Vagina (tissue), 2 donors: ENCODE results near the gene CCDC87. TPM values are rescaled to one million over a fixed set of nuclear protein-coding genes. Genes with fewer than 3 reads are reported as not detected.
A peak's percentile ranks its signal among the peaks of the same experiment; 100 is the strongest.

ENCODE experiments used
- DNase-seq, 2 donors: peaks; one replicate each; pipeline ENCODE4 v3.0.0-alpha.2; 2017; ENCODE audit errors: extremely low spot score in 2 of 2
- H3K27ac ChIP-seq: fragments of 200-600 bp; sonication (generic); one replicate; pipeline ENCODE4 v1.5.1; 2019
- H3K27me3 ChIP-seq: fragments of 200-600 bp; sonication (generic); one replicate; pipeline ENCODE4 v1.5.1; 2019
- H3K36me3 ChIP-seq, 2 donors: fragments of 200-600 bp; sonication (generic); one replicate each; pipeline ENCODE4 v1.5.1; 2017 to 2019
- H3K4me1 ChIP-seq: fragments of 200-600 bp; sonication (generic); one replicate; pipeline ENCODE4 v1.5.1; 2019
- H3K4me3 ChIP-seq, 2 donors: fragments of 200-600 bp; sonication (generic); 1 replicate in 1 of 2; 2 replicates in 1 of 2; pipeline ENCODE4 v1.5.1; 2016 to 2019
- H3K9me3 ChIP-seq: fragments of 200-600 bp; sonication (generic); one replicate; pipeline ENCODE4 v1.5.1; 2019
- POLR2A ChIP-seq, 2 donors: fragments of 450-650 bp; IDR thresholded peaks; one replicate each; pipeline ENCODE4 v1.6.1; 2017; ENCODE audit warnings: antibody characterized with exemption in 2 of 2, mild to moderate bottlenecking in 2 of 2, moderate library complexity in 2 of 2
- POLR2AphosphoS5 ChIP-seq, 2 donors: sonication (generic); formaldehyde crosslinking; IDR thresholded peaks; one replicate each; pipeline ENCODE4 v1.9.0; 2017; ENCODE audit warnings: antibody characterized with exemption in 2 of 2, mild to moderate bottlenecking in 2 of 2, low read depth in 1 of 2; ENCODE audit not compliant: insufficient read depth in 1 of 2
- intact Hi-C: fragments of 100-400 bp; cut with DNase I; formaldehyde crosslinking; loops from one replicate; pipeline ENCODE4 v1.15.1; 2023
- total RNA-seq: library from RNA; depleted of rRNA; stranded (reverse); fragments of >200 nt; gene quantifications from one replicate; pipeline ENCODE4 v1.2.3, GENCODE V29; 2016
- TF ChIP-seq, protein P1 (sequence below), 3 experiments: fragments of 450-650 bp in 2 of 3; fragments of 200-600 bp in 1 of 3; sonication (generic) in 1 of 3; IDR thresholded peaks; one replicate each; pipeline ENCODE4 v1.5.1; 2017 to 2019; ENCODE audit warnings: antibody characterized with exemption in 3 of 3, mild to moderate bottlenecking in 2 of 3, moderate library complexity in 2 of 3

Gene CCDC87
- total RNA-seq, 1 donor from 2014 or later: 0.74 TPM

DNA sequence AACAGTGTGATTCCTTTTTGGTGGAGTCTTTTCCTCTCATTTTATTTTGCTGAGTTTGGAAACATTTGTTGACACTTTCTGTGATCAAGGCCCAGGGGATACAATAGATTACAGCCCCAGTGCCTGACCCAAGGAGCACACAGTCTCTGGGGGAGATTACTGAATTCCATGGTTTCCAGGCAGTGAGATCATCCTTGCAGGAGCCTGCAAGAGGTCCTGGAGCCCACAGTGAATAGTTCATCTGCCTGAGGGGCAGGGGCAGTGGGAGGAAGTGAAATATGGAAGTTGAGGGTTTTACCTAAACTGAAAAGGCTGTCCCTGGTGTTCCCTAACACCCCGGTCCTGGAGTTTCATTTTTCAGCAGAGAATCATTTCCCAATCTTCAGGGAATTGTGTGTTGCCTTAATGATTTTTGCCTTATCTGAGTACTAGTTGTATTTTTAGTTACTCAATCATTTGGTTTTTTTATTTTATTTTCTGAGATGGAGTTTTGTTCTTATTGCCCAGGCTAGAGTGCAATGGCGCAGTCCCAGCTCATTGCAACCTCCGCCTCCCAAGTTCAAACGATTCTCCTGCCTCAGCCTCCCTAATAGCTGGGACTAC is 7.9 kb upstream of the CCDC87 start:
- intact Hi-C loops: no loop called here
- peaks cover 0 to 25% of the 10 kb centered on the region in 2 donors for H3K36me3 ChIP-seq

DNA sequence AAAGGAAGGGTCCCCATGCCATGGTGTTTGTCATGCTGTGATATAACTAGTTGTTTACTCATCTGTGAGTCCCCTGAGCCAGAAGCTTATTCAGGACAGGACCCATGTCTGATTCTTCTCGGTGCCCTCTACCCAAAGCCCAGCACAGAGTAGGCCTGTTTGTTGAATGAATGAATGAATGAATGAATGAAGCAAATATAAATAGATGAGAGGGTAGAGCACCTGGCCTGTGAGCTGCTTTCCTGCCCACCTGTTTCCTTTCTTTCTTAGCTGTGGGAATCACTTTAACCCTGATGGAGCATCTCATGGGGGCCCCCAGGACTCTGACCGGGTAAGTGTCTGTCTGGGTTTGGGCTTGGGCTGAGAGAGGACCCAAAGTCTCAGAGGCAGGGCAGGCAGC is 7.4 kb upstream of the CCDC87 start:
- Histone ChIP-seq H3K27me3 (no peaks in the 10 kb centered on the region), H3K36me3 (peaks cover 0 to 20% of the 10 kb centered on the region in 2 donors), H3K27ac (no peak overlapping the region), H3K4me3 (no peak overlapping the region), H3K4me1 (peaks cover 5% of the 10 kb centered on the region), H3K9me3 (no peaks in the 10 kb centered on the region)
- intact Hi-C loops: no loop called here
- TF ChIP-seq POLR2AphosphoS5 (IDR thresholded peaks at IDR 0.05; ENCODE audit: insufficient read depth in 1 of 2, low read depth in 1 of 2): no peak
- TF ChIP-seq, protein P1, sequence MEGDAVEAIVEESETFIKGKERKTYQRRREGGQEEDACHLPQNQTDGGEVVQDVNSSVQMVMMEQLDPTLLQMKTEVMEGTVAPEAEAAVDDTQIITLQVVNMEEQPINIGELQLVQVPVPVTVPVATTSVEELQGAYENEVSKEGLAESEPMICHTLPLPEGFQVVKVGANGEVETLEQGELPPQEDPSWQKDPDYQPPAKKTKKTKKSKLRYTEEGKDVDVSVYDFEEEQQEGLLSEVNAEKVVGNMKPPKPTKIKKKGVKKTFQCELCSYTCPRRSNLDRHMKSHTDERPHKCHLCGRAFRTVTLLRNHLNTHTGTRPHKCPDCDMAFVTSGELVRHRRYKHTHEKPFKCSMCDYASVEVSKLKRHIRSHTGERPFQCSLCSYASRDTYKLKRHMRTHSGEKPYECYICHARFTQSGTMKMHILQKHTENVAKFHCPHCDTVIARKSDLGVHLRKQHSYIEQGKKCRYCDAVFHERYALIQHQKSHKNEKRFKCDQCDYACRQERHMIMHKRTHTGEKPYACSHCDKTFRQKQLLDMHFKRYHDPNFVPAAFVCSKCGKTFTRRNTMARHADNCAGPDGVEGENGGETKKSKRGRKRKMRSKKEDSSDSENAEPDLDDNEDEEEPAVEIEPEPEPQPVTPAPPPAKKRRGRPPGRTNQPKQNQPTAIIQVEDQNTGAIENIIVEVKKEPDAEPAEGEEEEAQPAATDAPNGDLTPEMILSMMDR (IDR thresholded peaks at IDR 0.05): no peak
- TF ChIP-seq POLR2A (IDR thresholded peaks at IDR 0.05): no peak
- no peak for DNase-seq

More for the DNA sequence above, 7.9 kb upstream of the CCDC87 start:
- Histone ChIP-seq H3K4me3 (no peak overlapping the region), H3K9me3 (no peaks in the 10 kb centered on the region), H3K27me3 (no peaks in the 10 kb centered on the region), H3K27ac (no peak overlapping the region), H3K4me1 (peaks cover under 1% of the 10 kb centered on the region)
- DNase-seq: no peak
- TF ChIP-seq POLR2AphosphoS5 (IDR thresholded peaks at IDR 0.05; ENCODE audit: insufficient read depth in 1 of 2, low read depth in 1 of 2): no peak
- TF ChIP-seq, protein P1 (IDR thresholded peaks at IDR 0.05): no peak
- TF ChIP-seq POLR2A (IDR thresholded peaks at IDR 0.05): no peak

DNA sequence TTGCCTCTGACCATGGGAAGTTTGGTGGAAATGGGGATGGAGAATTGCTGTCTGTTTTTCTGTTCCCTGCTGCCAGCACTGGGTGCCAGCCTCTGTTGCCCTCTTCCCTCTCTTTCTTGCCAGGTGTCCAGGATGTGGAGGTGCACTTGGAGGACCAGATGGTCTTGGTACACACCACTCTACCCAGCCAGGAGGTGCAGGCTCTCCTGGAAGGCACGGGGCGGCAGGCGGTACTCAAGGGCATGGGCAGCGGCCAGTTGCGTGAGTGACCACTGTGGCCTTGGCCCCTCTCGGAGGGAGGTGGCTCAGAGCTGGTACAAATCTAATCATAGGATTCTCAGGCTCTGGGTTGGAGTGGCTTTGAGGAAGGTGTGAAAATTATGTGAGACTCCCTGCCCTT is 6.1 kb upstream of the CCDC87 start:
- no peak for DNase-seq
- H3K9me3 ChIP-seq: no peaks in the 10 kb centered on the region
- H3K27ac ChIP-seq: no peak overlapping the region
- peaks cover 16% of the 10 kb centered on the region for H3K4me1 ChIP-seq
- no peak overlapping the region for H3K4me3 ChIP-seq
- H3K27me3 ChIP-seq: no peaks in the 10 kb centered on the region
- H3K36me3 ChIP-seq: peaks cover 0 to 18% of the 10 kb centered on the region in 2 donors
- intact Hi-C loops: no loop called here
- TF ChIP-seq POLR2AphosphoS5 (IDR thresholded peaks at IDR 0.05; ENCODE audit: insufficient read depth in 1 of 2, low read depth in 1 of 2) (no peak), POLR2A (IDR thresholded peaks at IDR 0.05) (no peak)
- TF ChIP-seq, protein P1 (IDR thresholded peaks at IDR 0.05): no peak

DNA sequence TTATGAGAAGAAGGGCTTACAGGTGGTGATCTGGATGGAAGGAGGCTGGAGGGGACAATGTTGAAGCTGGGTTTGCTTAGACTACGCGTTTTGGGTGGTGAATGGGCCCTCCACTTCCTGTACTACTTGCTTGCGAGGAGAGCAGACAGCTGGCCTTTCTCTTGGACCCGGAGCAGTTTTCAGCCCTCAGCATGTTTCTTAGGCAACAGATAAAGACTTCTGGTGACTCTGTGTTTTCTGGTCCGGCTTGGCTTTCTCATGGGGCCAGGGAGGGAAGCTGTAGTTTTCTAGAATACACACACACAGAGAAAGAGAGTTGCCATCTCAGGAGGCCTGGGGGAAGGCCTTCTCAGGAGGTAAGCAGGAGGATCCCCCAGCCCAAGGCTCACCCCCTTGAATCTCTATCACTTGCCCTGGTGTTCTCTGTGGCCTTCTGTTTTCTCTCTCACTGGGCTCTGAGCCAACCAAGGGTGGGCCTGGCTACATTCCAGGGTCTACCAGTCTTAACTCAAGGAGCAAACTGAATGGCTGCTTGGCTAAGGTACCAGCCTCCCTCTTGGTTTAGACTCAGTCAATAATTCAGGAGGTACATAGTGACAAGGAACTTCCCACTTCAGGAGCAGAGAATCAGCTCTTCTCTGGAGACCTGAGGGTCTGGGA is 2.5 kb upstream of the CCDC87 start:
- Histone ChIP-seq H3K9me3 (no peaks in the 10 kb centered on the region), H3K27me3 (no peaks in the 10 kb centered on the region), H3K36me3 (peaks cover 0 to 14% of the 10 kb centered on the region in 2 donors), H3K4me1 (peaks cover 32% of the 10 kb centered on the region), H3K27ac (no peak overlapping the region), H3K4me3 (no peak overlapping the region)
- TF ChIP-seq POLR2AphosphoS5 (IDR thresholded peaks at IDR 0.05; ENCODE audit: insufficient read depth in 1 of 2, low read depth in 1 of 2) (no peak), POLR2A (IDR thresholded peaks at IDR 0.05) (no peak)
- TF ChIP-seq, protein P1 (IDR thresholded peaks at IDR 0.05): no peak
- intact Hi-C loops: no loop called here
- DNase-seq: no peak

DNA sequence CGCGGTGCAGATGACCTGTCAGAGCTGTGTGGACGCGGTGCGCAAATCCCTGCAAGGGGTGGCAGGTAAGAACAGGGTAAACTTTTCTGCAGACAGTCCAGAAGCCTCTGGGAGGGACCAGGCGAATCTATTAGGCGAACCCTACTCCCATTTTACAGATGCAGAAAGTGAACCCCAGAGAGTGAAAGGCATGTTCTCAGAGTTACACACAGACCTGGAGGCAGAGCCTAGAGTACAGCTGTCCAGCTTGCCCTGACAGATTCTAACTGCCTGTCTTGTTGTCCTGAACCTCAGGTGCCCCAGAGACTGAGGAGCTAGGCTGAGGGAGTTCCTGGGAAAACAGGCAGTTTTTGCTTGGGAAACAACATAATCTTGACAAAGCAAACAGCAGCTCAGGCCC is 787 bp upstream of the CCDC87 start:
- H3K4me3 ChIP-seq: peak overlapping the region; percentile 52 to 86
- no peaks in the 10 kb centered on the region for H3K36me3 ChIP-seq
- no peaks in the 10 kb centered on the region for H3K9me3 ChIP-seq
- peak overlapping the region; percentile 68 for H3K27ac ChIP-seq
- TF ChIP-seq POLR2A (IDR thresholded peaks at IDR 0.05): no peak
- TF ChIP-seq POLR2AphosphoS5 (IDR thresholded peaks at IDR 0.05; ENCODE audit: insufficient read depth in 1 of 2, low read depth in 1 of 2): no peak
- TF ChIP-seq, protein P1 (IDR thresholded peaks at IDR 0.05): no peak
- no peaks in the 10 kb centered on the region for H3K27me3 ChIP-seq
- intact Hi-C loops: no loop called here
- no peak for DNase-seq
- peaks cover 32% of the 10 kb centered on the region for H3K4me1 ChIP-seq
